HG03442 (cell line): ENCODE data around the gene BBS2.
A peak's percentile ranks its signal among the peaks of the same experiment; 100 is the strongest.

Experiments
- ATAC-seq: cut with Tn5 transposase; IDR thresholded peaks from one replicate; pipeline ENCODE4 v1.9.1; 2021; ENCODE audit warnings: mild to moderate bottlenecking, moderate library complexity; ENCODE audit not compliant: unreplicated experiment

The BBS2 gene

GRCh38 chr16:56479469-56479868 lies 40.4 kb downstream of the BBS2 start:
- ATAC-seq, result no peak

DNA sequence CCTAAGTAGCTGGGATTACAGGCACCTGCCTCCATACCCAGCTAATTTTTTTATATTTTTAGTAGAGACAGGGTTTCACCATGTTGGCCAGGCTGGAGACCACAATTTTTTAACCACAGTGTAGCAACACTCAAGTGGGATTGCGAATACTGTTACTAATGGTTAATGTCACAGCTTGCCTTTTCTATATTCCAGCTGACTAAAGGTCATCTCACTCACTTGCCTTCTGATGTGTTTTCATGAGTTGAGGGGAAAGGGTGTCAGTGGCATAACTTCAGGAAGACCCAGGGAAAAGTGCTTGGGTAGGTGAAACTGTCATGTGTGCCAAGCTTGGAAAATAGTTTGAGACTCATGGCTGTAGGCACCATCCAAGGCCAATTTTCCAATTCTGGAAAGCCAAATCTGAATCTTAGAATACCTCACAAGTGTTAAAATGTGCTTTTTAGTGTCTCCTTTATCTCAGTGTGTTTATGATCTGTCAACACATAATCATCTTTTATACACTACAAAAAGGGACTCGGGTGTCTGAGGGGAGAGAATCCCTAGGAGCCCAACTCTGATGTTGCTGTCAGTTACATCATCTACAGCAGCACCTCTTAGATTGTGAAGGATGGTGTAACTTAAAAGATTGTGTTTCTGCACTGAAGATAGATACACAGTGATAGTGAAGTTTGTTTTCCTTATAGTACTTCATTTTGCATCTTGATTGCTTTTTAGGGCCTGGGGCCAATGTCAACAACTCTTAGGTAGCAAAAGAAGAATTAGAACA lies 41.4 kb downstream of the BBS2 start:
- ATAC-seq, result no peak

- ATAC-seq, result no peak
Observed at GRCh38 chr16:56477096-56477878, 42.5 kb downstream of the BBS2 start.

- no peak for ATAC-seq
Observed at GRCh38 chr16:56475201-56475600, 44.6 kb downstream of the BBS2 start.

- no peak for ATAC-seq
Observed at GRCh38 chr16:56470666-56471065, 49.2 kb downstream of the BBS2 start.

- no peak for ATAC-seq
Observed at GRCh38 chr16:56470232-56470631, 49.6 kb downstream of the BBS2 start.

- no peak for ATAC-seq
Observed at GRCh38 chr16:56469748-56470147, 50.1 kb downstream of the BBS2 start.

GRCh38 chr16:56468800-56469199 lies 51.0 kb downstream of the BBS2 start:
- ATAC-seq, result no peak

GRCh38 chr16:56466344-56466743 lies 53.5 kb downstream of the BBS2 start:
- ATAC-seq, result no peak

DNA sequence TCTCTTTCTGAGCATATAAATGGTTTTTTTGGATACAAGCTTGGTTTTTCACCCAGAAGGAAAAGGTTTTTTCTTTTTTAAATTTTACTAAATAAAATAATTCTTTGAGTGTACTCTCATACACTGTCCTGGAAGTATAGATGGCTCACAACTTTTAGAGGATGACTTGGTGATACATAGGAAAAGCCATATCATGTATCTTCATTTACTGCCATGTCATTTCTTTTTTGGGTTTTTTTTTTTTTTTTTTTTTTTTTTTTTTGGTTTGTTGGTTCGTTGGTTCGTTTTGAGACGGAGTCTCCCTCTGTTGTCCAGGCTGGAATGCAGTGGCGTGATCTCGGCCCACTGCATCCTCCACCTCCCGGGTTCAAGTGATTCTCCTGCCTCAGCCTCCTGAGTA lies 56.7 kb downstream of the BBS2 start:
- ATAC-seq, result no peak

DNA sequence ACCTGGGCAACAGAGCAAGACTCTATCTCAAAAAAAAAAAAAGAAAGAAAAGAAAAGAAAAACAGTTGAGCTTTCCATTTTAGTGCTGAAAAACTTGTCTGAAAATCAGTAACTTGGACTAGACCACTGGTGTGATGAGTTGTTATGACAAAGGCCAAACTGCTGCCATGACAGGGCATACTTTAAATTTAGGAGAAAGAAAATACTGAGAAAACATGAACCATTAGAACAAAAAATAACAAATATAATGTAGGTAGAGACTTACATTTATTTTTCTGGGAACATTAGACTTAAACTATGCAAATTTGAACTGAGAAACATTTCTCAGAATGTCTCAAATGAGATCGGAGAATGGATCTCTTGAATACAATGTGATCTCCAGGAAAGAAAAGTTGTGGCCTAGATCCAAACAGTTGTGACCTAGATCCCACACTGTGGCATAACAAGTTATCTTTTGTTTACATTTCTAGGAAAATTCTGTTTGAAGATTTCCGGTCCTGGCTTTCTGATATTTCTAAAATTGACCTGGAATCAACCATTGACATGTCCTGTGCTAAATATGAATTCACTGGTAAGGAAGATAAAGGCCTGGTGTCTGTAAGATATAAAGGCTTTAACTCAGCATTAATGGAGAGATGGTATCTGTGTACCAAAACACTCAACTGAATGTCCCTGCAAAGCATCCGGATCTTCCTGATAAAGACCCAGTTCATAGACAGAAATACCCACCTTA lies 57.6 kb downstream of the BBS2 start:
- no peak for ATAC-seq

GRCh38 chr16:56460101-56460500 lies 59.7 kb downstream of the BBS2 start:
- no peak for ATAC-seq

- ATAC-seq, result no peak
Observed at GRCh38 chr16:56457927-56458470, 61.8 kb downstream of the BBS2 start.

- ATAC-seq, result peak; percentile 20
Observed at GRCh38 chr16:56451753-56452689, 67.8 kb downstream of the BBS2 start.

GRCh38 chr16:56450986-56451752 lies 68.7 kb downstream of the BBS2 start, which contains the start of the genes NUDT21 and OGFOD1:
NUDT21 (minus strand) TSS chr16:56451332; CDS start chr16:56451202, 130 bp downstream.
OGFOD1 (plus strand) TSS chr16:56451554; CDS start chr16:56451613, 59 bp downstream.
- ATAC-seq, result peak; percentile 96

DNA sequence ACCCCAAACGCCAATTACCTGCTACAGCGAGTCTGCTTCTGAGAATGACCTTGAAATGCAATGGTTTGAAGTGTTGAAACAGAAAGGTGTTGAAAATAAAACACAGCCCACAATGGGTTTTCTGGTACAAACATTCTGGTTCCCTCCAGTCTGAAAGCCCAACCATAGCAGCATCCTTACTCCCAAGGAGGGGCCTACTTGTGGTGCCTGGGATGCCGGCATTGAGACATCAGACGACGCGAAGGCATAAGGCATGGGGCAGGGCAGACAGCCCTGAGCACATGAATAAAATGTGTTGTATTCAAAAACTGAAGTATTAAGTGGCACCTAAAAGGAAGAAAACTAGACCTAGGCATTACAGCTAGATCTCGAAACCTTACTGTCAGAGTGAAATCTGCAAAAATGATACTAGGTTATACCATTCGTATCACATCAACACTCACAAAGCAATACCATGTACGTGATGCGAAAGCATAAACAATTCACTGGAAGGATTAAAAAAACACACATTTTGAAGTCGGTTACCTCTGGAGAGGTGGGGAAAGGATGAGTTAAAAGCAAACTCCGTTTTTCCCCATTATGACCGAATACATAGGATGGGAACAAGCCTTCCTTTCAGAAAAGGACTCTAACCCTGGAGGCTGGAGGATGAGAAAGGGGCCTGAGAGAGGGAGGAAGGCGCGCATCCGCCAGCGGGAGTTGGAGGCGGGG lies 69.4 kb downstream of the BBS2 start:
- peak; percentile 23 for ATAC-seq

GRCh38 chr16:56448005-56448404 lies 71.8 kb downstream of the BBS2 start:
- no peak for ATAC-seq

DNA sequence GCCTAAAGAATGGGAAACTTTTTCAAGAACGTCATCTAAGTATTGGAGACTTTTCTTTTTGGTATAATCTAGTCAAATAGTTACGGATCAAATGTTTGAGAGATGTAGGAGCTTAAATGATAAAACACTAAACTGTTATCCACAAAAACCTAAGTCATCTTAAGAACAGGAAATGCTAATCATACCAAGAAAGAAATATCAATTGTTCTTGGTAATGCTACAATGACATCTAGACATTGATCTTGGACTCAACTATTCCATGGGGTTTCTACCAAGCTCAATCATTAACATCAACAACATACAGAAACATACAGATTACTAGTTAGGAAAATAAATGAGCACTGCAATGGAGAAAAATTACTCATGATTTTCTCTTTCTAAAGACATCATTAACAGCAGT lies 72.5 kb downstream of the BBS2 start:
- no peak for ATAC-seq

GRCh38 chr16:56438038-56438437 lies 81.8 kb downstream of the BBS2 start:
- no peak for ATAC-seq
